ENCODE data around the gene LIME1.

The LIME1 gene

DNA sequence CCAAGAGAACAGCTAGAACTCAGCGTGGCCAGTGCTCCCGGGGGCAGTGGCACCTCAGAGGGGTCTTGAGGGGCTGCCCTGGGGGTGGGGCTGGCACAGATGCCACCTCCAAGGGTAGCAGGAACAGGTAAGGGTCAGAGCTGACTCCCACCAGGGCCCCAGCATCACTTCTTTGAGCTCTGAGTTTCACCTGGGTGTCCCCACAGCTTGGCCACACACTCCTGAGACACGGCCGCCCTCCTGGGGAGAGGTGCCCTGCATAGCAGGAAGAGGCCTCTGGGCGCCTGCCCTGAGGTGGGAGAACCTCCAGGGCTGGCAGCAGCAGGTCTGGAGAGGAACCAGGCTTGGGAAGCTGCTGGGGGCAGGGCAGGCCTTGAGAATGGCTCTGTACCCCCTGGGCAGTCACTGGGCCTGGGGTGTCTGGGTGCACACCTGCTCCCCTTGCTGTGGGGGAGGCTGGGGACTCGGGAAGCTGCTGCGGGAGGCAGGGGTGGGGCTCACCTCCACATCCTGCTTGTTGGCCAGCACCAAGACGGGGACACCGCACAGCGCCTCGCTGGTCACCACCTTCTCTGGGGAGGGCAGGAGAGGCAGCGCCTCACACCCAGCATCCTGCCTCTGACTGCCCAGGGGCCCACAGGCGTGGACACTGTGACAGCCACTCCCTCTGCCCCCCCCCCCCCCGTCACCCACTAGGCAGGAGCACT is 35.0 kb upstream of the LIME1 start:
- H3K27me3 ChIP-seq (ENCODE audit: control insufficient read depth in 3 of 3, insufficient read depth in 3 of 3, low read depth in 1 of 3, low read length in 3 of 3) = no peaks in the 10 kb centered on the region
- peaks cover 13% of the 10 kb centered on the region for H3K79me1 ChIP-seq (ENCODE audit: low read depth, low read length)
- H3K4me1 ChIP-seq (ENCODE audit: control insufficient read depth in 2 of 2, insufficient read depth in 1 of 2, low read depth in 1 of 2, low read length in 2 of 2) = peaks cover 8 to 10% of the 10 kb centered on the region in 2 donors
- no peak overlapping the region for H3K27ac ChIP-seq (replicated peaks; ENCODE audit: low read length)
- no peak overlapping the region for H2BK15ac ChIP-seq (ENCODE audit: low read length)
- H3K18ac ChIP-seq (ENCODE audit: low read length) = no peak overlapping the region
- H2BK5ac ChIP-seq (ENCODE audit: low read length) = no peak overlapping the region
- no peak overlapping the region for H4K91ac ChIP-seq (ENCODE audit: low read depth, low read length, poor library complexity)
- H2BK120ac ChIP-seq (ENCODE audit: low read depth, low read length) = no peak overlapping the region
- no peak overlapping the region for H3K4me3 ChIP-seq (ENCODE audit: low read length in 2 of 2)
- H3K9me3 ChIP-seq (replicated peaks in 1 of 2; ENCODE audit: control insufficient read depth in 2 of 2, insufficient read depth in 1 of 2, low read depth in 1 of 2, low read length in 2 of 2) = no peaks in the 10 kb centered on the region
- peak overlapping the region; percentile 48 for H4K8ac ChIP-seq (ENCODE audit: low read depth, low read length)
- H2BK12ac ChIP-seq (ENCODE audit: low read length) = no peak overlapping the region
- no peak overlapping the region for H3K4me2 ChIP-seq (ENCODE audit: insufficient read depth, low read length, poor library complexity, severe bottlenecking)
- H3K23ac ChIP-seq (ENCODE audit: low read depth, low read length, poor library complexity) = peak overlapping the region; percentile 10
- no peak overlapping the region for H2AK5ac ChIP-seq (ENCODE audit: low read depth, low read length)
- H3K14ac ChIP-seq (ENCODE audit: low read length) = no peak overlapping the region
- H3K36me3 ChIP-seq (replicated peaks in 1 of 2; ENCODE audit: control insufficient read depth in 2 of 2, insufficient read depth in 2 of 2, low read length in 2 of 2) = peaks cover 25 to 50% of the 10 kb centered on the region in 2 donors
- no CpG with 5 or more reads among the region's 14 CpGs for WGBS, 2 donors (ENCODE audit: extremely low coverage in 2 of 2, insufficient read length in 2 of 2, insufficient replicate concordance in 1 of 2)
- H3K9ac ChIP-seq (ENCODE audit: low read depth, low read length, poor library complexity) = peak overlapping the region; percentile 53
- DNase-seq (ENCODE audit: low spot score) = no peak
- H2AFZ ChIP-seq (ENCODE audit: low read length) = no peak overlapping the region
- H3K4ac ChIP-seq (ENCODE audit: low read length) = no peak overlapping the region

DNA sequence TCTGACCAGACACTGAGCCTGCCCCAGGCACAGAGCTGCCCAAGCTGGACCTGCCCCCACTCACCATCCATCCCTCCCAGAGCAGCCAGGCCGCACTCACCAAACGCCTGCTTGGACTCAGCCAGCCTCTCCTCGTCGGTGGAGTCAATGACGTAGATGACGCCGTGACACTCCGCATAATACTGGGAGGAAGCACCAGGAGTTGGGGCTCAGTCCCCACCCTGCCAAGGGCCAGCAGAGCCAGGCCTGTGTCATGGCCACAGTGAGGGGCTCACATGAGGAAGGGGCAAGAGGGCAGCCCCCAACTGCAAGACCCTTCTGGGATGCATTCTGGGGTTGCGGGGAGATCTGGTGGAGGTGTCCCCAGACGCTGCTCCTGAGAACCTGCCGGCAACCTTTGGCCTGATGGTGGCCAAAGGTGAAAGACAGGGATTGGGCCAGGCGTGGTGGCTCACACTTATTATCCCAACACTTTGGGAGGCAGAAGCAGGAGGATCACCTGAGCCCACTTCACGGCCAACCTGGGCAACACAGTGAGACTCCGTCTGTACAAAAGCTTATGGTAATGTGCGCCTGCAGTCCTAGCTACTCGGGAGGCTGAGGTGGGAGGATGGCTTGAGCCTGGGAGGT is 34.3 kb upstream of the LIME1 start:
- Histone ChIP-seq H3K14ac (ENCODE audit: low read length) (no peak overlapping the region), H3K4me2 (ENCODE audit: insufficient read depth, low read length, poor library complexity, severe bottlenecking) (peak overlapping the region; percentile 11), H3K4me1 (ENCODE audit: control insufficient read depth in 2 of 2, insufficient read depth in 1 of 2, low read depth in 1 of 2, low read length in 2 of 2) (peaks cover 10 to 11% of the 10 kb centered on the region in 2 donors), H3K27me3 (ENCODE audit: control insufficient read depth in 3 of 3, insufficient read depth in 3 of 3, low read depth in 1 of 3, low read length in 3 of 3) (no peaks in the 10 kb centered on the region), H3K27ac (replicated peaks; ENCODE audit: low read length) (no peak overlapping the region), H3K18ac (ENCODE audit: low read length) (no peak overlapping the region), H4K8ac (ENCODE audit: low read depth, low read length) (peak overlapping the region; percentile 48), H2BK120ac (ENCODE audit: low read depth, low read length) (no peak overlapping the region), H2BK5ac (ENCODE audit: low read length) (no peak overlapping the region), H3K4ac (ENCODE audit: low read length) (no peak overlapping the region), H3K23ac (ENCODE audit: low read depth, low read length, poor library complexity) (peak overlapping the region; percentile 10), H3K79me1 (ENCODE audit: low read depth, low read length) (peaks cover 13% of the 10 kb centered on the region), H3K4me3 (ENCODE audit: low read length in 2 of 2) (no peak overlapping the region), H3K9me3 (replicated peaks in 1 of 2; ENCODE audit: control insufficient read depth in 2 of 2, insufficient read depth in 1 of 2, low read depth in 1 of 2, low read length in 2 of 2) (no peaks in the 10 kb centered on the region), H4K91ac (ENCODE audit: low read depth, low read length, poor library complexity) (no peak overlapping the region), H3K9ac (ENCODE audit: low read depth, low read length, poor library complexity) (peak overlapping the region; percentile 53), H2AFZ (ENCODE audit: low read length) (no peak overlapping the region), H2BK12ac (ENCODE audit: low read length) (no peak overlapping the region), H2BK15ac (ENCODE audit: low read length) (no peak overlapping the region), H2AK5ac (ENCODE audit: low read depth, low read length) (no peak overlapping the region), H3K36me3 (replicated peaks in 1 of 2; ENCODE audit: control insufficient read depth in 2 of 2, insufficient read depth in 2 of 2, low read length in 2 of 2) (peaks cover 27 to 46% of the 10 kb centered on the region in 2 donors)
- no peak for DNase-seq (ENCODE audit: low spot score)
- WGBS, 2 donors (ENCODE audit: extremely low coverage in 2 of 2, insufficient read length in 2 of 2, insufficient replicate concordance in 1 of 2) = no CpG with 5 or more reads among the region's 16 CpGs

DNA sequence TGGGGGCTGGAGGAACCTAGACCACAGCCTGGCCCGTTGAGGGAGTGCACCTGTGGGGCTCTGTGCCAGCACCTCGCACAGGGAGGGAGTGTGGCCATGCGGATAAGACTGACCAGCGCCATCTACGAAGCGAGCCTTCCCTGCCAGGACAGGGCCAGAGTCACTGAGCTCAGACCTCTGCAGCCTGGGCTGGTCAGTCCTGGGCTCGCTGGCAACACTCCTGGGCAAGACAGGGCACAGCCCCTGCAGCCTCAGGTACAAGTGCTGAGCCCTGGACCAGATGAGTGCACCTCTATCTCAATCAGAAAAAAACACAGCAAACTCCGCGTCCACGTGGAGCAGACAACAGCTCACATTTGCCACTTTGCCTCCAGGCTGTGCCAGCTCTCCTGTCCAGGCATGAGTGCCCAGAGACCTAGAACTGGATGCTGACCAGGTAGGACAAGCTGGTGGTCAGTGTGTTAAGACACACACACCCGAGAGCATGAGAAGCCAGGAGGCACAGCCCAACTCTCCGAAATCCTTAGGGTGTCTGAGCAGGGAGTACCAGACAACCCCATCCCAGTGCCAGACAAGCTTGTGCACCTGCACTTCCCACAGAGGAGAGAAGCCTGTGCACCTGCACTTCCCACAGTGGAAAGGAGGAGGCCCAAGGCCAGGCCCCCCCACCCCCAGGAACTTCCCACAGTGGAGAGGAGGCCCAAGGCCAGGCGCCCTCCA is 33.6 kb upstream of the LIME1 start:
- WGBS, 2 donors (ENCODE audit: extremely low coverage in 2 of 2, insufficient read length in 2 of 2, insufficient replicate concordance in 1 of 2) = no CpG with 5 or more reads among the region's 13 CpGs
- Histone ChIP-seq H3K4ac (ENCODE audit: low read length) (no peak overlapping the region), H3K4me1 (ENCODE audit: control insufficient read depth in 2 of 2, insufficient read depth in 1 of 2, low read depth in 1 of 2, low read length in 2 of 2) (peaks cover 7 to 11% of the 10 kb centered on the region in 2 donors), H2AK5ac (ENCODE audit: low read depth, low read length) (no peak overlapping the region), H3K36me3 (replicated peaks in 1 of 2; ENCODE audit: control insufficient read depth in 2 of 2, insufficient read depth in 2 of 2, low read length in 2 of 2) (peaks cover 27 to 39% of the 10 kb centered on the region in 2 donors), H3K23ac (ENCODE audit: low read depth, low read length, poor library complexity) (no peak overlapping the region), H3K9ac (ENCODE audit: low read depth, low read length, poor library complexity) (no peak overlapping the region), H4K8ac (ENCODE audit: low read depth, low read length) (no peak overlapping the region), H3K14ac (ENCODE audit: low read length) (no peak overlapping the region), H2BK12ac (ENCODE audit: low read length) (no peak overlapping the region), H2BK15ac (ENCODE audit: low read length) (no peak overlapping the region), H2BK5ac (ENCODE audit: low read length) (no peak overlapping the region), H4K91ac (ENCODE audit: low read depth, low read length, poor library complexity) (no peak overlapping the region), H2AFZ (ENCODE audit: low read length) (no peak overlapping the region), H3K27me3 (ENCODE audit: control insufficient read depth in 3 of 3, insufficient read depth in 3 of 3, low read depth in 1 of 3, low read length in 3 of 3) (no peaks in the 10 kb centered on the region), H3K18ac (ENCODE audit: low read length) (no peak overlapping the region), H3K79me1 (ENCODE audit: low read depth, low read length) (peaks cover 16% of the 10 kb centered on the region), H2BK120ac (ENCODE audit: low read depth, low read length) (no peak overlapping the region), H3K4me2 (ENCODE audit: insufficient read depth, low read length, poor library complexity, severe bottlenecking) (no peak overlapping the region), H3K4me3 (ENCODE audit: low read length in 2 of 2) (no peak overlapping the region), H3K27ac (replicated peaks; ENCODE audit: low read length) (no peak overlapping the region), H3K9me3 (replicated peaks in 1 of 2; ENCODE audit: control insufficient read depth in 2 of 2, insufficient read depth in 1 of 2, low read depth in 1 of 2, low read length in 2 of 2) (no peaks in the 10 kb centered on the region)
- DNase-seq (ENCODE audit: low spot score) = no peak

DNA sequence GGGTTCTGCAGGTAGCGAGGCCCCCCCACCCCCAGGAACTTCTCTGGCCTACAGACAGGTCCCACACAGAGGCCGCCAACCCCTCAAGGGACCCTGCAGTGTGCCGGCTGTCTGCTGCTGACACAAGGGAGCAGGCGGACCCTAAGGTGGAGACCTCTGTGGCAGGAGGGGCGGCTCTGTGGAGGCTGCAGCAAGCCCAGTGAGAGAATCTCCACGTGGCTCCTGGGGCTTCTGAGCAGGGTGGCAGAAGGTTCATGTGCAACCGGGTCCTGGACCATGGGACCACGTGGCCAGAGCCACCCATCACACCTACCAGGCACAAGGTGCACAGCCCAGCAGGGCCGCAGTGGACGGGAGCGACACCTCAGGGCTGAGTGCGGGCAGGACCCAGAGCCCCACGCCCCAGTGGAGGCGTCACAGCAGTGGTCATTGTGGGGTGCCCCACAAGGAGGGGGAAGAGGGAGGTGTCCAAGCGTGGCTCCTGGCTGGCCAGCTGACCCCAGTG is 32.9 kb upstream of the LIME1 start:
- Histone ChIP-seq H3K79me1 (ENCODE audit: low read depth, low read length) (peaks cover 21% of the 10 kb centered on the region), H2AFZ (ENCODE audit: low read length) (no peak overlapping the region), H3K23ac (ENCODE audit: low read depth, low read length, poor library complexity) (peak overlapping the region; percentile 65), H3K18ac (ENCODE audit: low read length) (no peak overlapping the region), H3K4ac (ENCODE audit: low read length) (no peak overlapping the region), H4K8ac (ENCODE audit: low read depth, low read length) (no peak overlapping the region), H3K27ac (replicated peaks; ENCODE audit: low read length) (no peak overlapping the region), H3K14ac (ENCODE audit: low read length) (no peak overlapping the region), H3K9me3 (replicated peaks in 1 of 2; ENCODE audit: control insufficient read depth in 2 of 2, insufficient read depth in 1 of 2, low read depth in 1 of 2, low read length in 2 of 2) (no peaks in the 10 kb centered on the region), H3K36me3 (replicated peaks in 1 of 2; ENCODE audit: control insufficient read depth in 2 of 2, insufficient read depth in 2 of 2, low read length in 2 of 2) (peaks cover 27 to 37% of the 10 kb centered on the region in 2 donors), H3K9ac (ENCODE audit: low read depth, low read length, poor library complexity) (no peak overlapping the region), H2BK120ac (ENCODE audit: low read depth, low read length) (no peak overlapping the region), H4K91ac (ENCODE audit: low read depth, low read length, poor library complexity) (no peak overlapping the region), H3K4me2 (ENCODE audit: insufficient read depth, low read length, poor library complexity, severe bottlenecking) (no peak overlapping the region), H3K4me1 (ENCODE audit: control insufficient read depth in 2 of 2, insufficient read depth in 1 of 2, low read depth in 1 of 2, low read length in 2 of 2) (peaks cover 8 to 13% of the 10 kb centered on the region in 2 donors), H2AK5ac (ENCODE audit: low read depth, low read length) (no peak overlapping the region), H3K27me3 (ENCODE audit: control insufficient read depth in 3 of 3, insufficient read depth in 3 of 3, low read depth in 1 of 3, low read length in 3 of 3) (no peaks in the 10 kb centered on the region), H2BK15ac (ENCODE audit: low read length) (no peak overlapping the region), H2BK5ac (ENCODE audit: low read length) (no peak overlapping the region), H2BK12ac (ENCODE audit: low read length) (no peak overlapping the region), H3K4me3 (ENCODE audit: low read length in 2 of 2) (no peak overlapping the region)
- WGBS, 2 donors (ENCODE audit: extremely low coverage in 2 of 2, insufficient read length in 2 of 2, insufficient replicate concordance in 1 of 2) = no CpG with 5 or more reads among the region's 15 CpGs
- no peak for DNase-seq (ENCODE audit: low spot score)

Measured in neuronal stem cell (in vitro differentiated cells).